HG03175 (cell line): ENCODE measurements around the gene FNTB.

Experiments used
- ATAC-seq: cut with Tn5 transposase; IDR thresholded peaks from one replicate; pipeline ENCODE4 v1.9.1; 2021; ENCODE audit warnings: mild to moderate bottlenecking, moderate library complexity; ENCODE audit not compliant: unreplicated experiment

FNTB gene

GRCh38 chr14:65110525-65110924 is 123.8 kb downstream of the FNTB start:
- no peak for ATAC-seq
